Bronchial epithelial cell (primary cell): Measurements from ENCODE around the gene PGP. TPM values are rescaled to one million over a fixed set of nuclear protein-coding genes. Genes with fewer than 3 reads are reported as not detected.

Experiments
- DNase-seq: peaks from one replicate; pipeline ENCODE4 v3.0.0-alpha.2; 2010; ENCODE audit warnings: low read depth
- FAIRE-seq: peaks from 2 replicates; lab custom pipeline; 2011; peaks lifted over from hg19 to GRCh38; lab: Jason Lieb, UNC
- H3K27me3 ChIP-seq: 2 replicates; pipeline ENCODE4 v1.5.1; 2011; ENCODE audit warnings: low read length; ENCODE audit not compliant: control insufficient read depth, insufficient read depth
- H3K36me3 ChIP-seq: 2 replicates; pipeline ENCODE4 v1.5.1; 2011; ENCODE audit warnings: low read length; ENCODE audit not compliant: control insufficient read depth, insufficient read depth
- H3K4me3 ChIP-seq: 2 replicates; pipeline ENCODE4 v1.5.1; 2011; ENCODE audit warnings: mild to moderate bottlenecking, low read depth, low read length, control low read depth
- total RNA-seq: library from RNA; depleted of rRNA; stranded (reverse); fragments of >200 nt; gene quantifications from 2 replicates; pipeline ENCODE4 v1.2.1, GENCODE V29; 2014
- TF ChIP-seq, protein P1 (sequence below): IDR thresholded peaks from 2 replicates; pipeline ENCODE4 v1.5.1; 2011; ENCODE audit warnings: mild to moderate bottlenecking, moderate library complexity, low read length, control low read depth, inconsistent platforms; ENCODE audit not compliant: insufficient read depth, severe bottlenecking

PGP gene
- total RNA-seq, 1 donor from 2014 or later = 9.5 TPM

- Histone ChIP-seq H3K36me3 (peaks cover 34% of the 10 kb centered on the region), H3K4me3 (no peak overlapping the region), H3K27me3 (no peaks in the 10 kb centered on the region)
- FAIRE-seq = no peak
- no peak for DNase-seq
- TF ChIP-seq, protein P1, sequence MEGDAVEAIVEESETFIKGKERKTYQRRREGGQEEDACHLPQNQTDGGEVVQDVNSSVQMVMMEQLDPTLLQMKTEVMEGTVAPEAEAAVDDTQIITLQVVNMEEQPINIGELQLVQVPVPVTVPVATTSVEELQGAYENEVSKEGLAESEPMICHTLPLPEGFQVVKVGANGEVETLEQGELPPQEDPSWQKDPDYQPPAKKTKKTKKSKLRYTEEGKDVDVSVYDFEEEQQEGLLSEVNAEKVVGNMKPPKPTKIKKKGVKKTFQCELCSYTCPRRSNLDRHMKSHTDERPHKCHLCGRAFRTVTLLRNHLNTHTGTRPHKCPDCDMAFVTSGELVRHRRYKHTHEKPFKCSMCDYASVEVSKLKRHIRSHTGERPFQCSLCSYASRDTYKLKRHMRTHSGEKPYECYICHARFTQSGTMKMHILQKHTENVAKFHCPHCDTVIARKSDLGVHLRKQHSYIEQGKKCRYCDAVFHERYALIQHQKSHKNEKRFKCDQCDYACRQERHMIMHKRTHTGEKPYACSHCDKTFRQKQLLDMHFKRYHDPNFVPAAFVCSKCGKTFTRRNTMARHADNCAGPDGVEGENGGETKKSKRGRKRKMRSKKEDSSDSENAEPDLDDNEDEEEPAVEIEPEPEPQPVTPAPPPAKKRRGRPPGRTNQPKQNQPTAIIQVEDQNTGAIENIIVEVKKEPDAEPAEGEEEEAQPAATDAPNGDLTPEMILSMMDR = no peak
Observed at GRCh38 chr16:2167068-2167638, 47.5 kb downstream of the PGP start.

DNA sequence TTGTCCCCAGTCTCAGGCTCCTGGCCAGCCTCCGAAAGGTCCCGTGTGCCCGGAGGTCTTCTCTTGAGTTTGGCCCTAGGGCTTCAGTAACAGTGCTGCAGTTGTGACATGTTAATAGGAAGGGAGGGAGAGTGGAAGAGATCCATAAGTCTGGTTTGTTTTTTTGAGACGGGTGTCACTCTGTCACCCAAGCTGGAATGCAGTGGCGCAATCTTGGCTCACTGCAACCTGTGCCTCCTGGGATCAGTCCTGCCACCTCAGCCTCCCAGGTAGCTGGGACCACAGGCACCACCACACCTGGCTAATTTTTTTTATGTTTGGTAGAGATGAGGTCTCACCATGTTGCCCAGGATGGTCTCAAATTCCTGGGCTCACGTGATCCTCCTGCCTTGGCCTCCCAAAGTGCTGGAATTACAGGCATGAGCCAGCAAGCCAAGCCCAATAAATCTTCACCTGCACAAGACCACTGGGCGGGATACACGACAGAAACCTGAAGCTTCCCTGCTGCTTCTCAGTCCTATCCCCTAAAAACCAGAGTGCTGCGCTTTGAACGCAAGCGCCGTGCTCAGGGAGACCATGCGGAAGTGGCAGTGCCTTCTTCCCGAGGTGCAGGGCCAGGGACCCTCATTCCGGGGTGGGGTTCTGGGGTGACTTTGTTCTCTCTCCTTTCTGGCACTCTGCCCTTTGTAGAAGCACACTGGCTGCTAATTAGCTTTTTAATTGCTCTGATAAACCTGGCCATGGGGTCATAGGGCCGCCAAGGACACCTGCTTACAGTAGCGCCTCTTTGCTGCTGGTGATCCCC, 48.2 kb downstream of the PGP start:
- DNase-seq (no peak), FAIRE-seq (no peak)
- Histone ChIP-seq H3K36me3 (peaks cover 29% of the 10 kb centered on the region), H3K4me3 (no peak overlapping the region), H3K27me3 (no peaks in the 10 kb centered on the region)
- TF ChIP-seq, protein P1 = no peak

DNA sequence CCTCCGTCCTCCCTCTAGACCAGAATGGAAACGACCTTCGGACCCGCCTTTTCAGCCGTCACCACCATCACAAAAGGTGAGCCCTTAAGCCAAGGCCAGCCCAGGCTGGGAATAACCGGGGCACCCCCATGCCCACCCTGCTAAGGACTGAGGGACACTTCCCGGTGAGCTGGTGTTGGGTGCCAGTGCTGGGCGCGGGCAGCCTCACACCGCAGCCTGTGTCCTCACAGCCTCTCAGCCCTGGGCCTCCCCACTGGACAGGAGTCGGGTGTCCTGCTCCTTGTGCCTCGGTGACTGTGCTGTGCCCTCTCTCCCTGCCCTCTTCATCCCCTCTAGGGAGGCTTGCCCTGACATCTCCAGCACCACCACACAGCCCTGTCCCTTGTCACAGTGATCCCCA, 48.8 kb downstream of the PGP start:
- no peak for FAIRE-seq
- no peak for DNase-seq
- TF ChIP-seq, protein P1 = no peak
- Histone ChIP-seq H3K36me3 (peaks cover 29% of the 10 kb centered on the region), H3K27me3 (no peaks in the 10 kb centered on the region), H3K4me3 (no peak overlapping the region)

GRCh38 chr16:2163211-2163881, 51.3 kb downstream of the PGP start:
- TF ChIP-seq, protein P1 = no peak
- DNase-seq = peak; percentile 78
- H3K27me3 ChIP-seq = no peaks in the 10 kb centered on the region
- H3K36me3 ChIP-seq = peaks cover 24% of the 10 kb centered on the region
- no peak overlapping the region for H3K4me3 ChIP-seq
- peak; percentile 87 for FAIRE-seq

DNA sequence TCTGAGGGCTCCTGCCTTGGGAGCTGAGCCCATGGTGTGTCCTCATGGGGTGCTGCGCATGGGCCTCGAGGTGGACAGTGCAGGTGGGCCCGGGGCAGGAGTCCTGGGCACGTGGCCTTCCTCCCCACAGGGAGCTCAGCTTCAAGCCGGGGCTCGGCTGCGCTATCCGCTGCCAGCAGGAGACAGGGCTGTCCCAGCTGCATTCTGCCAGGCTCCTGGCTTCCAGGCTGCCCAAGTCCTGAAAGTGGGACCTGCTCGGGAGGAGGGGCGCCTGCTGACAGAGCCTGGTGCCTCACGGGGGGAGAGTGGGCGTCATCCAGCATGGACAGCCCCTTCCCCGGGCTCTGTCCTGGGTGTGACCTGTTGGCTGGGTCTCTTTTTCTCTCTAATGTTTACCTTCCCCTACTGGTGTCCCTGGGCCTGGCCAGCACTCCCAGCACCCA, 51.9 kb downstream of the PGP start:
- TF ChIP-seq, protein P1 = peak; percentile 8
- H3K4me3 ChIP-seq = no peak overlapping the region
- FAIRE-seq = no peak
- no peaks in the 10 kb centered on the region for H3K27me3 ChIP-seq
- DNase-seq = no peak
- peaks cover 21% of the 10 kb centered on the region for H3K36me3 ChIP-seq
